Psoas muscle (tissue), 8 donors: ENCODE measurements around the gene MCM5. TPM values are rescaled to one million over a fixed set of nuclear protein-coding genes. Genes with fewer than 3 reads are reported as not detected.

Source experiments
- ATAC-seq, 4 donors: fragments of 200-7000 bp; cut with Tn5 transposase; one replicate each; pipeline ENCODE4 v1.9.1; 2020; ENCODE audit warnings: moderate library complexity in 3 of 4, mild to moderate bottlenecking in 2 of 4
- DNase-seq, 2 donors: peaks; one replicate each; pipeline ENCODE4 v3.0.0-alpha.2; 2020
- H3K27ac ChIP-seq: fragments of 200-600 bp; one replicate; pipeline ENCODE4 v1.8.0; 2022
- H3K27me3 ChIP-seq, 3 donors: fragments of 200-600 bp in 1 of 3; one replicate each; pipeline versions ENCODE4 v1.6.1 to v1.8.0; 2013 to 2022; ENCODE audit warnings: low read length in 2 of 3, mild to moderate bottlenecking in 2 of 3, moderate library complexity in 1 of 3; ENCODE audit not compliant: insufficient read depth in 3 of 3
- H3K36me3 ChIP-seq, 2 donors: fragments of 200-600 bp in 1 of 2; one replicate each; pipeline versions ENCODE4 v1.6.1 to v1.8.0; 2013 to 2022; ENCODE audit warnings: low read depth in 1 of 2, mild to moderate bottlenecking in 1 of 2, moderate library complexity in 1 of 2; ENCODE audit not compliant: insufficient read depth in 1 of 2
- H3K4me1 ChIP-seq: fragments of 200-600 bp; one replicate; pipeline ENCODE4 v1.8.0; 2022
- H3K4me3 ChIP-seq: fragments of 200-600 bp; one replicate; pipeline ENCODE4 v1.8.0; 2022; ENCODE audit warnings: mild to moderate bottlenecking
- H3K9me3 ChIP-seq: fragments of 200-600 bp; one replicate; pipeline ENCODE4 v1.8.0; 2022
- WGBS, 3 donors: extraction: QIAGEN DNeasy Blood & Tissue Kit; methylation state at CpG; one replicate each; pipeline versions ENCODE4 v1.1.6 to v1.1.7; 2013; 5-methylcytosine and 5-hydroxymethylcytosine counted together
- intact Hi-C, 2 donors: fragments of 100-400 bp; cut with DNase I; formaldehyde crosslinking; loops; one replicate each; pipeline versions ENCODE4 v1.11.0 to v1.14.2; 2022
- polyA plus RNA-seq, 3 donors: library from polyadenylated mRNA; stranded (reverse); fragments of 200-250 nt; gene quantifications; one replicate each; pipeline ENCODE4 v1.2.3, GENCODE V29; 2013
- total RNA-seq, 4 donors: library from RNA; stranded (reverse); fragmentation: NEBNext Ultra II Directional in 2 of 4; extraction: Animal tissue kit (Norgen Biotek cat#: 25700) in 2 of 4; gene quantifications; one replicate each; pipeline versions ENCODE4 v1.2.1 to v1.2.4, GENCODE V29; 2021 to 2023
- TF ChIP-seq, protein P1 (sequence below): fragments of 200-600 bp; IDR thresholded peaks from one replicate; pipeline ENCODE4 v1.8.0; 2022; ENCODE audit warnings: antibody characterized with exemption
- donor health status: healthy with polysubstance abuse.
- donor health status: DM: no; HTN: no; CAD: no; lungs with moderate emphysema.
- donor health status: Bipolar disorder and iron deficiency.
- donor health status: healthy.
- donor health status: DM: yes; HTN: yes; CAD: no.
- donor health status: DM: no; HTN: no; CAD: no.
- donor health status: DM: no; HTN: no; CAD: no.
- donor health status: DM: yes; HTN: yes; CAD: no.

The MCM5 gene
- total and polyA plus RNA-seq, 7 donors: 6.4 to 13.6 (median 9.1) TPM

DNA sequence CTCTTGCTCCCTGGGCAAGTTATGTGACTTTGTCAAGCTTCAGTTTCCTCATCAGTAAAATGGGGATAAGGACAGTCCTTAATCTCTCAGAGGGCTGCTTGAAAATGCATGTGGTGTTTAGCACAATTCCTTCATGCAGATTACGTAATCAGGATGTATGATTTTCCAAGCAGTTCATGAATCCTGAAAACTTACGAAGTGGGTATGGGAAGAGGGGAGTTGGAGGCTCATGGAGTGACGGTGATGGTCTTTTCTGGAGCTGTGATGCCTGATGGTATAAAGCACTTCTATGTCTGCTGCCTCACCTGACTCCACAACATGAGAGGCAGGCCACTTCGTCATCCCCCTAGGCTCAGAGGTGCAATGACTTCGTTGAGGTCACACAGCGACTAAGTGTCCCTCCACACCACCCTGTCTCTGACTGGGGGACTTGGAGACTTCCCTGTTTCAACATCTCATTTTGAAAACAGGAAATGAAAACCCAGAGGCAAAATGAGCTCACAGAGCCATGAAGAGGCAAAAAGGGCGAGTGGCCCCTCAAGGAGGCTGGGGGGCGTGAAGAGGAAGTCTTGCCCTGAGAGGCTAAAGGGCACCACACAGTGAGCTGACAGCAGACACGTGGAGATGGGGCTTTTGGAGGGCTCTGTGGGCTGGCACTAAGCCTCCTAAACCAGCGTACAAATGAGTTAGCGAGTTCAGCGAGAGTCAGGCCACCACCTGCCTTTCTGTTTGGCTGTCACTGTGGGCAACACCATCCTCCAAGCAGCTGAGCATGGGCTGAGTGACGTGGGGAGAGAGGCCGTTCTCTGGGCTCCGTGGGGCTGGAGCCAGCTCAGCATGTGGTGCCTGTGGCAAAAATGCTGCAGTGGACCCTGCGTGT is 10.1 kb downstream of the MCM5 start:
- no peak overlapping the region for H3K27ac ChIP-seq
- WGBS, 3 donors: 71 to 84% (median 76%) methylated on average over 16 of the region's 16 CpGs

DNA sequence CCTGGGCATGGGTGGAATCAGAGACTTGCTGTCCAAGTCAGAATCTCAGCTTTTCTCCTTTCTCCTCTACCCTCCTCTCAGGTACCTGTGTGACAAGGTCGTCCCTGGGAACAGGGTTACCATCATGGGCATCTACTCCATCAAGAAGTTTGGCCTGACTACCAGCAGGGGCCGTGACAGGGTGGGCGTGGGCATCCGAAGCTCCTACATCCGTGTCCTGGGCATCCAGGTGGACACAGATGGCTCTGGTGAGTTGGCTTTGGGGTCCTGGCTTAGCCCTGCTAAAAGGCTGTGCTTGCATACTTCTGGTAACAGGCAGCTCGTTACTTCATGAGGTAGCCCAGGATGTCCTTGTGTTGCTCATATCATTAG is 10.7 kb downstream of the MCM5 start:
- H3K27ac ChIP-seq: no peak overlapping the region
- H3K27me3 ChIP-seq: no peaks in the 10 kb centered on the region
- ATAC-seq (no peak), DNase-seq (no peak)
- H3K4me3 ChIP-seq: no peak overlapping the region
- intact Hi-C loops: no loop called here
- TF ChIP-seq, protein P1, sequence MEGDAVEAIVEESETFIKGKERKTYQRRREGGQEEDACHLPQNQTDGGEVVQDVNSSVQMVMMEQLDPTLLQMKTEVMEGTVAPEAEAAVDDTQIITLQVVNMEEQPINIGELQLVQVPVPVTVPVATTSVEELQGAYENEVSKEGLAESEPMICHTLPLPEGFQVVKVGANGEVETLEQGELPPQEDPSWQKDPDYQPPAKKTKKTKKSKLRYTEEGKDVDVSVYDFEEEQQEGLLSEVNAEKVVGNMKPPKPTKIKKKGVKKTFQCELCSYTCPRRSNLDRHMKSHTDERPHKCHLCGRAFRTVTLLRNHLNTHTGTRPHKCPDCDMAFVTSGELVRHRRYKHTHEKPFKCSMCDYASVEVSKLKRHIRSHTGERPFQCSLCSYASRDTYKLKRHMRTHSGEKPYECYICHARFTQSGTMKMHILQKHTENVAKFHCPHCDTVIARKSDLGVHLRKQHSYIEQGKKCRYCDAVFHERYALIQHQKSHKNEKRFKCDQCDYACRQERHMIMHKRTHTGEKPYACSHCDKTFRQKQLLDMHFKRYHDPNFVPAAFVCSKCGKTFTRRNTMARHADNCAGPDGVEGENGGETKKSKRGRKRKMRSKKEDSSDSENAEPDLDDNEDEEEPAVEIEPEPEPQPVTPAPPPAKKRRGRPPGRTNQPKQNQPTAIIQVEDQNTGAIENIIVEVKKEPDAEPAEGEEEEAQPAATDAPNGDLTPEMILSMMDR: no peak
- H3K36me3 ChIP-seq: peaks cover 0 to 91% of the 10 kb centered on the region in 2 donors
- 78 to 84% (median 83%) methylated on average over 6 of the region's 6 CpGs for WGBS, 3 donors
- no peaks in the 10 kb centered on the region for H3K9me3 ChIP-seq
- H3K4me1 ChIP-seq: no peaks in the 10 kb centered on the region

More for the DNA sequence above, 10.1 kb downstream of the MCM5 start:
- intact Hi-C loops: no loop called here
- Histone ChIP-seq H3K4me3 (no peak overlapping the region), H3K27me3 (no peaks in the 10 kb centered on the region), H3K4me1 (no peaks in the 10 kb centered on the region), H3K36me3 (peaks cover 0 to 89% of the 10 kb centered on the region in 2 donors), H3K9me3 (no peaks in the 10 kb centered on the region)
- TF ChIP-seq, protein P1: no peak
- ATAC-seq (peak in 2 of 4 donors; percentile 32 to 54), DNase-seq (no peak)

DNA sequence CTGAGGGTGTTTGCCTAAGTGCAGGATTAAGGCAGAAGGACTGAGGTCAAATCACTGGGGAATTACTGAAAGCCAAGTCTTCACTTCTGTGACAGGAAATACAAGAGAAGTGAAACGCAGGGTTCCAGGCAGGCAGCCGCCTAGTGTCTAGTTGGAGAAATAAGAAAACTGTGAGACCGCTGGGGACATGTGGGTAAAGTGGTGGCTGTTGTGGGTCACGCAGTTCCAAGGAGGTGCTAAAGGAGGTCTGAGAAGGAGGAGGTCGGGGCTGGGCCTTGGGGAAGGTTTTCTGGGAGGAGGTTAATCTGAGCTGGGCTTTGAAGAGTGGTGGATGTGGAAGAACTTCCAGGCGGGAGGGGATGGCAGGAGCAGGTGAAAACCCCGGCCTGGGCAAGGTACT is 11.2 kb downstream of the MCM5 start:
- Histone ChIP-seq H3K4me1 (no peaks in the 10 kb centered on the region), H3K4me3 (no peak overlapping the region), H3K27ac (no peak overlapping the region), H3K36me3 (peaks cover 0 to 96% of the 10 kb centered on the region in 2 donors), H3K9me3 (no peaks in the 10 kb centered on the region), H3K27me3 (no peaks in the 10 kb centered on the region)
- 82 to 85% (median 84%) methylated on average over 7 of the region's 7 CpGs for WGBS, 3 donors
- ATAC-seq (no peak), DNase-seq (no peak)
- TF ChIP-seq, protein P1: no peak
- intact Hi-C loops: no loop called here

DNA sequence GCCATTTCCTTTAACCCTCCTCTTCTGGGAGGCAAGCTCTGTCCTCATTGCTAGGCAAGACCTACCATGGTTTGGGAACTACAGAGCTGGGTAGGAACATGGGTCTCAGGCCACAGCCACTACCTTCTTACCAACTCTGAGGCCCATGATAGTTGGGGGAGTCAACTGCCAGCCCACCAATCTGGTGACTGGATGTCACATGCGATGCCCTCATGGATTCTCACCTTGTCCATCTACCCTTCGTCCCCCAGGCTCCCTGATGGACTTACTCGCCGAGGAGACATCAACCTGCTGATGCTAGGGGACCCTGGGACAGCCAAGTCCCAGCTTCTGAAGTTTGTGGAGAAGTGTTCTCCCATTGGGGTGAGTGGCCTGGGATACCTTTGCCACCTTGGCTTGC is 13.7 kb downstream of the MCM5 start:
- Histone ChIP-seq H3K27me3 (no peaks in the 10 kb centered on the region), H3K27ac (no peak overlapping the region), H3K36me3 (peaks cover 0 to 95% of the 10 kb centered on the region in 2 donors), H3K9me3 (no peaks in the 10 kb centered on the region), H3K4me3 (no peak overlapping the region), H3K4me1 (no peaks in the 10 kb centered on the region)
- TF ChIP-seq, protein P1: no peak
- ATAC-seq: no peak
- no peak for DNase-seq
- 93 to 98% (median 97%) methylated on average over 4 of the region's 4 CpGs for WGBS, 3 donors
- intact Hi-C loops: no loop called here
